GM21390 (cell line): Measurements from ENCODE around the gene SLC28A3.

Experiments
- ATAC-seq: cut with Tn5 transposase; IDR thresholded peaks from one replicate; pipeline ENCODE4 v1.9.1; 2021; ENCODE audit not compliant: unreplicated experiment

The SLC28A3 gene

DNA sequence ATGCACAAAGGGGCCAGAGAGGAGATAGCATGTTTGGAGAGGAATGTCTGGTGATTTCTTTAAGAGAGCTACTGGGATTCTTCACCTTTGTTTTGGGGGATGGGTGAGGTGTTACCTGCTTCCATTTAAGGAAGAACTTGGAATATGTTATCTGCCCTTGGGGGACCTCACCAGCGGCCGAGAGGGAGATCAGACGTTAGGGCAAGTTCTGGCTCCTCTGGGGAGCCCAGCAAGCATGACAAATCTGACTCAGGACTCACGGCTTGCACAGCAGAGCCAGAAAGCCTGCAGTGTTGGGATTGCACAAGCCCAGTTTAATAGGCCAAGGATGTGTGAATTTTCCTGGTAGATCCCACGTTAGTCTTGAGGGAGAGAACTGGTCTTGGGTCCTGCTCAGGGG lies 40.3 kb downstream of the SLC28A3 start:
- no peak for ATAC-seq

DNA sequence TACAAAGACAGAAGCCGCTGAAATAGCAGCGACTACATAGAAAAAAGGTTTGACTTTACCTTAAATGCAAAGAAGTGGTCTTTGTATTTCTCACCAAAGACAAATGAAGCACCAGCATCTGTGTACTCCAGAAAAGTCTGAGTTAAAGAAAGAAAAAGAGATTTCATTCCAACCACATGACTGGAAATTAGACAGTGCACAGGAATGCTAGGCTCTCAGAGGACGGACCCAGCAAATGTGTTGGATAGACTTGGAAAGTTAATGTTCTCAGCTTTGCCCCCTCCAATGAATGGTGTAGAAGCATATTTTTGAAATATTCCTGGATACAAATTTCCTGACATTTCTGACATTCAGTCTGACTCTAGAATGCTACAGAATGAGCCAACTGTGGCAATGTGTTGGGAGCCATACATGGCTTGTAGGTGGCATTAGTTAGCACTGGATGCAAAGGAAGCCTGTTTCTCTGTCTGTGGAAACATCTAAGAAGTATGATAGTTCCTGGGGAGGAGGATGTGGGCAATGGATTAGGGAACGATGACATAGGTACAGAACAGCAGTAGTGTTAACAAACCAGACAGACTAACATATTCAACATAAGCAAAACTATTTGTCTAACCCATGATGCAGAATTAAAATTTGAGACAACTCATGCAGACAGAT lies 43.3 kb downstream of the SLC28A3 start:
- no peak for ATAC-seq

DNA sequence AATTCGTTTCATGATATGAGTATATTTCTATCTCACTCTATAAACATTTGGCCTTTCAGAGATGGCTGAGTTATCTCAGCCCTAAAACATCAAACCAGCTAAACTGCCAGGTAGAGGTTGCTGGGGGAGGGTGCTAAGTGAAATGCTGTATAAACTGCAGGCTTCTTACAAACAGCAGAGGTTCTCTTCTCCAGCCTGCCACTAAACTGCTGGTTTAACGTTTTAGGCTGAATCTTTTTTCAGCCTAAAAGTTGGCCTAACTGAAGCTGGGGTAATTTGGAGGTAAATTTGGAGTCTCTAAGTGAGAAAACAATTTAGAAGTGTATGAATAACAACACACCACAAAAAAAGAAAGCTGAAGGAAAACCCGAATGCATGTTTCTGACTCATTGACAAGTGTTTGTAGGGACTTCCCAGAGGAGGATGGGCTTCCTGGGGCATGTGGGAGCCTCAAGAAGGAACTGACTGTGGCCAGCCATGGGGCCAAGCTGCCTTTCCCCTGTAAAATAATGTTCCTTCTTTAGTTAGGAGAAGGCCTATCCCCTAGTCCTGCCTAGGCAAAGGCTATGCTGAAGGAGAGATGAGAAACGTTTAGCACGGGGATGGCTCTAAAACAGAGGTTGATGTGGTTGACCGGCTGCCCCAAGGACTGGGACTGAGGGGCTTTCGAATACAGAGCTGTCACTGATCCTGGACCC lies 44.3 kb downstream of the SLC28A3 start:
- ATAC-seq: peak; percentile 35

DNA sequence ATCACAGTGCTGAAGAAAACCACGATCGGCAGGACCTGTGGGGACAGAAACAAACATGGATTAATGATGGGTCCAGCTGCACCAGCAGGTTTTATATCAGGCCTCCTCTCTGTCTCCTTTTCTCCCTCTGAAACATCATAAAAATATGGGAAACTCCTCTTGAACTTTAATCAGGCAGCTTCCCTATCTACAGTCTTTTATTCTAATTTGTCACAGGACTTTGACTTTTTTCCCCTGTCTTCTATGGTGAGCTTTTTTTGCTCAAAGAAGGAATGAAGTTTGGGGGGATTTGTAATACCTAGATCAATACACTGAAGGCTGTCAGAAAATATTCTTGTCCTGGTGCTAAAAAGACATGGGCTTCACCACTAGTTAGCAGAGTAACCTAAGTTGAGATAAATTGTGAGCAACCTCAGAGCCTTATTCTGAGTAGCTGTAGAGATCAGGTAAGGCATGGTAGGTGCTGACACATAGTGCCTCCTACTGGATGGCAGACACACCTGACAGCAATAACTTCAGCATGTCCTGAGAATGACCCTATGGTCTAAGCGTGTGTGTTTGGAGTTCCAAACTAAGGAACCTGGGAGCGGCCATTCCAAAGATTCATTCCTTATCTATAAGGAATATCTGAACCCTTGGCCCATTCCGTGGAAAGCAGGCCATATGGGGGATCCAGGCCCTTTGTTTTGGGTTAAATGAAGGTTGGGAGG lies 46.2 kb downstream of the SLC28A3 start:
- ATAC-seq: no peak

DNA sequence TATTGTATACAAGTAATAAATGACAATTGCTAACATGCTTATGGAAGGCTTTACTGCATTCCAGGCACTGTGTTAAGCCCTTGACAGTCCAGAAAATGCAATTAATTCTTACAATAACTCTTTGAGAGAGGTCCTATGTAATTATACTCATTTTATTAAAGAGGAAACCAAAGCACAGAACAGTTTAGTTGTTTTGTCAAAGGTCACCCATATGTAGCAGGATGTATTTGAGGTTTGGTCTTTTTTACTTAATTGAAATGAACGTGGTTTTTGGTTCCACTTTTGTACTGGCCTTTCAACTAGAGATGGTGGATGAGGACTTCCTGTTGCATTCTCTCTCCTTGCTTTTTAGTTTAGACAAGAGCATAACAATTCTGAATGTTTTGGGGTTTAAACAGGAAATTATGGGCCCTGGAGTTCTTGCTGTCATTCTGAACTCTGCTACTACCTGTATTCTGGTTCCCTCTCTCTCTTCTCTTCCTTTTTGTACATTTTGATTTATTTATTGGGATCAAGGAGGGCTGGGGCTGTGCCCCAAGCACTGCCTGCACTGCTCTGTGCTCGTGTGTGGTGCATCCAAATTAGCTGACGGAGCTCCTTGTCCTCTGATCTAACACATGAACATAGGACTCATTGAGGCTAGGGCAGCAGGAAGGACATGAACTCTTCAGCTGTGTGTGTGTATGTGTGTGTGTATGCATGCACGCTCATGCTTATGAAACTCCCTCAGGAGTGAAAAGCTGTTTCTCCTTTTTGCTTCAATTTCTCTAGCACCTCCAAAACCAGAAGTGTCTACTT lies 47.4 kb downstream of the SLC28A3 start:
- peak; percentile 72 for ATAC-seq

DNA sequence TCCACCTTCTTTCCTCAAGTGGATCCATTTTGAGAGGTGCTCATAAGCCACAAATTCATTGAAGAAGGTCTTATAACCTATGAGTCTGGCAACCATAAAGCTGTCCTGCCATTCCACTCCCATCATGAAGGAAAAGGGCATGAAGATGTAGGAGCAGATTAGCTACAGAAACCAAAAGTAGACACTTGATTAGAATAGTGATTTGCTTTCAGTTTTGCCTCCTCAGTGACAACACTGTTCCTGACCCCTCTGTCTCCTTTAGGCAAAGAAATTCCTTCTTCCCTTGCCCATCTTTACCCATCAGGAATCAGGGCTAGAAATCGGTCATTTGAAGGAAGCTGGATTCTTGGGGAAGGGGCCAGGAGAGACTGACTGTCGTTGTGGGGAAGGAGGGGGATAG lies 55.2 kb downstream of the SLC28A3 start:
- ATAC-seq: no peak

DNA sequence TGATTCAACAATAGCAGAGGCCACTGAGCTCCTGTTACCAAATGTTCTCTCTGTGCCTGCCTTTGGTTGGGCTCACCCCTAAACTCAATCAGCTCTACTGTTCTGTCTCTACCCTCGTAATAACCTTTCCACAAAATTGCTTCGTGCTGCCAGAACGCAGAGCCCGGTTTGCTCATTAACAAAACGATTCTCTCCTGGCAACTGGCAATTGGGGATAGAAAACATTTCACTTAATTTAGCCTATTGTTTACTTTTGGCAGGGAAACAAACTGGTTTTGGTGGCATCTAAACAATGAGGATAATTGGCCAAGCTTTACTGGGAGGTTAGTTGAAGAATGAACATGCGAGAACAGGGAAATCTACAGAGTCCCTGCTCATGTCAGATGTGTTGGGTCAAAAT lies 56.6 kb downstream of the SLC28A3 start:
- ATAC-seq: no peak

DNA sequence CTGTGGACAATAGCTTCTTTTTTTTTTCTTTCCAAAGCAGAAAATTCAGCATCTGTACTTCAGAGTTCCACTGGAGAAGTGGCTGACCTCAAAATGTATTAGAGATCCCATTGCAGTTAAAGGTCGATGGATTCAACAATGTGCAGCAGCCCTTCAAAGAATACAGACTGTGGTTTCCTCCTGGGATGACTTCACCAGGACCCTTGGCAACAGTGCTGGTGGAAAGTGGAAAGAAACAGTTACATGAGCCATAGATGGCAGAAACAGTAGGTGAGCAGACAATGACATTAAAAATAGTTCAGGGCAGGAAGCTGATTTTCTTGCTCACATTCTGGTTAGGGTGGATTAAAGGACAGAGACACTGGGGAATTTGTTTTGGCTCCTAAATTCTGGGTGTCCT lies 62.4 kb downstream of the SLC28A3 start:
- ATAC-seq: no peak

DNA sequence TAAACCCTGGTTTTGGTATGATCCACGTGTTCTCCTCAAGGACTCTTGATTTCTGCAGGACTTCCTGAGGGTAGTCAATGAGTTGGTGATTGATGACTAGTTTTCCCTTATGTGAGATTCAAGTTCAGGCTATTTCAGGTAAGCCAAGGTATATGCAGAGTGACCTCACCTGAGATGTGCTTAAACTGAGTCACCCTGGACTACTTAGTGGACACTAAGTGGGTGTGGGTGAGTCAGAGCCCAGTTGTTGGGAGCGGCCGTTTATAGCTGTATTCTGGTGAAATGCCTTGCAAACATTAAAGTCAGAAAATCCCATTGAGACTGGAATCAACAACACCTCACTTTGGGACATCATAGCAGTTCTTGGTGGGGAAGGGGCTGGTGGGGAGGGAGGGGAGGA lies 62.9 kb downstream of the SLC28A3 start:
- ATAC-seq: no peak

DNA sequence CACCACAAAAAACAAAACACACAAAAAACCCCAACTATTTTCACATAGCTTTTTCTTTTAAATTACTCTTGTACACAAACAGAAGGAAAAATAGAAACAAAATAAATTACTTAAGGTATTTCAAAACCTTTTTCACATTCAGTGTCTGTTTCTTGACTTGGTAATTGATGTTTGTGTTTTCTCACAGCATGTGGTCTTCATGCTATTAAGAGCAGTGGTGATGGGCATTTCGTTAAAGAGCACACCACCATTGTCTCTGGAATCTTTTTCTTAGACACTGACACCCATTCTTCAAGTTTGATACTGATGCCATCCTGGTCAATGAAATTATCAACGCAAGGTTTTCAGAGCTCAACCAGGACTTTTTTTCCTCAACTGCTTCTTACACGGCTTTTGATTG lies 63.8 kb downstream of the SLC28A3 start:
- no peak for ATAC-seq

DNA sequence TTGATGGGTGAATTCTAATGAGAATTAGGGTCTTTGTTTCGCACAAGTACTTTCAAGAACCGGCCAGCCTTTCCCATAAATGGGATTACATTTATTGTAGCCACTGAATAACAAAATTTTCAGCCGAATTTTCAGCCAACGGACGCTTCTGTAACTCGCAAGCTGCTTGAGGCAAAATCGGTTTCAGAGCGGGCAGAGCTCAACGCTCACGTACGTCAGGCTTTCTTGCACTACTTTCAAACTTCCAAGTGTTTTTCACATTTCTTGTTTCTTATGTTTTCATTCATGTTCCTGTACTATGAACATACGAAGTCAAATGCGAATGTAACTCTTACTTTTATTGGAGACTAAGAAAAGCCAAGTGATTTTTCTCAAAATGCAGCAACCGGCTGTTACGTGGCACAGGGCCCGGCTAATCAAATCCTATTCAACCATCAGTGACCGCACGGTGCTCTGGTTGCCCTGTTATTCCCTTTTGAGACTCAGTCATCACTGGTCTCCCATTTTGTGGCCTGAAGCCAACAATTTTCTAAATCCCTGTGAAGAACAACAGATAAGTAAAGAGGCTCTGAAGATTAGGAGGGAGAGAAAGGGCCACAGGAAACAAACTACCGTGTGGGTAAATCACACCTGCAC lies 68.5 kb downstream of the SLC28A3 start:
- no peak for ATAC-seq

DNA sequence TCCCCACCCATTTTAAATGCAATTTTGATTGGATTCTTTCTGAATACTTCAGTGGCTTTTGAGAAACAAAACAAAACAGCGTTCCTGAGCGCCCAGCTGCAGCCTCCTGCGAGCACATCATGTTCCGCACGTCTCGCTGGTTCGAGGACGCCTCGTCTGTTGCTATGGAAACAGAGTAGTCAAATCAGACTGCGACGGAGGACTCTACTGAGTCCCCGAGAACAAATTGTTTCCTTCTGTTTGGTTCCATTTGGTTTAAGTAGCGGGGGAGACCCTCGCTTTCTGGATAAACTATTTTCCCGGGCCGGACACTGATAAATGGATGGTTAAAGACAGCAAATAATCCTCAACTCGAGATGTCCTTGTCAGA lies 69.0 kb downstream of the SLC28A3 start:
- peak; percentile 98 for ATAC-seq

DNA sequence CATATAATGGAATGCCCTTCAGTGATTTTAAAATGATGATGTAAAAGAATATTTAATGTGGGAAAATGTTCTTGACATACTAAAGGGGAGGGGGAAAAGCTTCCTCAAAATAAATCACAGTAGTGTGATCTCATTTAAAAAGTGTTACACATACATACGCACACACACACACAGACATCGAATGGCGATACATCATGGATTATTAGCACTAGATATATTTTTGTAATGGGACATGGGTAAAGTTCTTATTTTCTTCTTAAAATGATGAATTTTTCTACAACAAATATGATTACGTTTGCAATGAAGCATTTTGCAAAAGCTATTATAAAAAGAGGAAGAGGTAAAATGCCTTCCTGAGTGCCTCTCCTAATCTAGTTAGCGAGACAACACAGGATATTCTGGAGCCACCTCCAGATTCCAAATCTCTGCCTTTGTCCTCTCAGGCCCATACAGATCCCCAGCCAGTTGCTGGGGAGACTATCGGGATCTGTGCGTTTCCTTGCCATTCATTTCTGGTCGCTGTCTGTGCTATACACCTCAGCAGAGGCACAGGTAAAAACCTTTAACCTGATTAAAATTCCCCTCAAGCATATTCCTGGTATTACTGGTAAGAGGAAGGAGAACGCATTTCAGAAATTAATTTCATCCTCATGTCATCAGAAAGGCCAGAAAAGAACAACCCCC lies 69.6 kb downstream of the SLC28A3 start:
- peak; percentile 38 for ATAC-seq

DNA sequence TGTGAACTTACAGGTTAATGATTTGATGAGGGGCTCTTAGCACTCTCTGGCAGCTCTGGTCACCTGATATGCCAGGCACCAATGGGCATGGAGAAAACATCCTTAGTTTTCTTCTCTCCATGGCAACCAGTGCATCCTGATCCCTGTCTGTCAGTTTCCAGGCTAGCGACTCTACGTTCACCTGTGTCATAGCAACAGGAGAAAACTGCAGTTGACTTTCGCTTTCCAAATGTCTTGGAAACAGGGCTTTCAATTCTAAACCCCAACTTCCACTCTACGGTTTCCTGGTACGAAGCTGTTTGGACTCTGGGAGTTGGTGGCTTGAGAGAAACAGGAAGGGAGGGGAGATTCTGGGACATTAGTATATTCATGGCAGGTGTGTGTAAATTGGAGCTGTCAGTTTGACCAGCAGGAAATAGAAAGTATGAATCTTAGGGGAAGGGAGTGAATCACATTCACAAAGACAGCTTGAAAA lies 74.4 kb downstream of the SLC28A3 start:
- ATAC-seq: no peak

DNA sequence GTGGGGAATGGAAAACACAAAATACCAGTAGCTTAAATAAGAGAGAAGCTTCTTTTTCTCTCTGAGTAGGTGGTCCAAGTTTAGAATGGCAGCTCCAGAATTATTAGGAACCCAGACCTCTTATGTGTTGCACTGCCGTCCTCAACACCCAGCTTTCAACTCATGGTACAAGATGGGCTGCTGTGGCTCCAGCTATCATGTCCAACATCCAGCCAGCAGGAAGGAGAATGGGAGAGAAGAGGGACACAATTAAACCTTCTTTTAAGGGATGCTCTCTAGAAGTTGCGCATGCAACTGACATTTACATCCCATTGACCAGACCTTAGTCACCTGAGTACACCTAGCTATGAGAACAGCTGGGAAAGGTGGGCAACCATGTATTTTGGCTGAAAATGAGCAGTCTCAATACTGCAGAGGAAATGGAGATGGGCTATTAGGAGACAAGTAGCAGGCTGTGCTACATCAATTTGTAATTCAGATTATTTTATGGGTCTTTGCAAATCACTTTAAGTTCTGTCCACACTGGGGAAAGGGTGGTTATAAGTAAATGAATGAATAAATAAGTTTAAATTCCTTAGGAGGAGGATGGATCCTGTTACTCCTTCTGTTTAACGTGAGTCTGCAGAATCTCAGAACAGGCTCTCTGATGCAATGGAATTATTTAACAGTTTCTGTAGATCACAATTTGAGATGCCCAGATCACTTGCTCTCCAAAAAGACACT lies 76.1 kb downstream of the SLC28A3 start:
- ATAC-seq: no peak

DNA sequence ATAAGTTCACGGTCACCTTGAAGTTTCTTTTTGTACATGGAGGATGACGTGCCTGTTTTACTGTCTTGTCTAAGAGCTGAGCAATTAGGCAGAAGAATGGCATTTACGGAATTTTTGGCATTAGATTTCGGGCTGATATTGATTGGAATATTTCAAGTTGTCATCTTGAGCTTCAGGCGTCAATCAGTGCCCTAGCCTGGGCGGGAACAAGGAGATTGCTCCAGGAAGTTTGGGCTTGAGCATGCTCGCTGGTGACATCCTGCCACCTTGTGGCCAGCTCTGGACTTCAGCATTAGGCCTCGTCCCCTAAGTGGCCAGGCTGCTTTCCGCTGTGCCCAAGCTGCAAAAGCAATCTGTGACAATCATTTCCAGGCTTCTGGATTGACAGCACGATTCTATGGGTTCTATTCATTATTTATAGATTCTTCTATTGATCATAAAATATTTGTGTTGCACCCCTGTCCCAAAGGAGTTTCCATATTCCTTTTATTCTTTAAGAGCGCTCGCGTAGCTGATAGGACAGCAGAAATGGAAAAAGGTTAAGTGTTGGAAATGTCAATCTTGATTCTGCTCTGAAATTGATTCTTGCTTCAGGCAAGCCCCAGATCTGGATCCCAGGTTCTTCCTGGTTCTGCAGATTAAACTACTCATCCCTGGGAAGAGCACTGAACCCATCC lies 79.3 kb downstream of the SLC28A3 start:
- peak; percentile 84 for ATAC-seq

DNA sequence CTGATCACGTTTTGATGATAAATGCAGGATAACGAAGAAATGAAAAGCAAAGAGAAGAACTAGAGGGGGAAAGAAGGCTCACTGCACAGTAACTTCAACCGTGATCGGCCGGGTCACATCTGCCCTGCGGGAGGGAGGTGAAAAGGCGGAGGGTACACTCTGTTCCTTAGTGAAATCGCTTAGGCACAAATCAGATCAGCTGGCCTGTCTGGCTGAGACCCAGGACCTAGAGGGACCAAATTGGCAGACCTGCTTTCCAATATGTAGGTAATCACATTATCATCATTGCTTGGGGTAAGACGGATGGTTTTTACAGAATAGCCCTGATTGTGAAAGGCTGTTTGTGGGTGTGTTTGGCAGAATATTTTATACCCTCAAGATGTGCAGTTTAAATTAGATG lies 82.2 kb downstream of the SLC28A3 start:
- ATAC-seq: no peak

DNA sequence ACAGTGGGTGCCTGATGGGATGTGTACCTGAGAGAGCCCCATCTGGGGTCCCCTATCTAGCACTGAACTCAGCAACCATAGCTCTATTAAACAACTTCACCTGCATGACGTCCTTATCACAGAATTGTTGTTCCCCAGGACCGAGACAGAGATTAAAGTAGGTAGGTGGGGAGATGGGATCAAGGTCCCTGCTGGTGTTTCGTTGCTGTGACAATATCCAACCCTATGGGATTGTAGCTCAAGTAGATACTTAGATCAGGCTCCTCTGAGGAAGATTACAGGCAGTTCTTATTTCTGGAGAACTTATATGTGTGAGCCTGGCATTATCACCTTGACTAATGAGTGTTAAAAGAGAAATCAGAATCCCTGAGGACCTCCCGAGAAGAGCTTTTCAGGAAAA lies 84.9 kb downstream of the SLC28A3 start:
- no peak for ATAC-seq

DNA sequence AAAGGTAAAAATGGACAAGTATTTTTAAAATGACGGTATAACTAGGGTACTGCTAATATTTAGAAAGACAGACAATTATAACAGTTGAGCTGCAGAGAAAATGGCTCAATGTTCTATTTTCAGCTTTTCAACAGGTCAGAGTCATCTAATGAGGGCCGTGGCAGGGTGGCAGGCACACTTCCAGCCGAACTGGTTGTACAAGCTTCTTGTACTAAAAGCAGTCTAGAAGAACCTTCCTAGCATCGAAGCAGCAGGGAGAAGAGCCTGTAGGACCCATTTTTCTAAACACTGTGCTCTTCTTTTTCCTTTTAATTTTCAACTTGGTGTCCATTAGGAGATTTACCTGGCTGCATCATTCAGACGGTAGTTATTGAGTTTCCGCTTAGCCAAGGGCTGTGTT lies 85.6 kb downstream of the SLC28A3 start:
- no peak for ATAC-seq
